Sigmoid colon (tissue), 7 donors: Measurements from ENCODE around the gene TRAF3IP1. TPM values are rescaled to one million over a fixed set of nuclear protein-coding genes. Genes with fewer than 3 reads are reported as not detected.

Experiments used
- DNase-seq: peaks from one replicate; pipeline ENCODE4 v3.0.0-alpha.2; 2019
- H3K27ac ChIP-seq, 4 donors: fragments of 200-600 bp; sonication (generic); one replicate each; pipeline ENCODE4 v1.5.1; 2016 to 2019; ENCODE audit warnings: mild to moderate bottlenecking in 1 of 4
- H3K27me3 ChIP-seq, 3 donors: fragments of 200-600 bp; sonication (generic); one replicate each; pipeline ENCODE4 v1.5.1; 2019; ENCODE audit warnings: mild to moderate bottlenecking in 1 of 3
- H3K36me3 ChIP-seq, 4 donors: fragments of 200-600 bp; sonication (generic); one replicate each; pipeline ENCODE4 v1.5.1; 2016 to 2019
- H3K4me1 ChIP-seq, 4 donors: fragments of 200-600 bp; sonication (generic); one replicate each; pipeline ENCODE4 v1.5.1; 2017 to 2019
- H3K4me3 ChIP-seq, 4 donors: fragments of 200-600 bp; sonication (generic); one replicate each; pipeline ENCODE4 v1.5.1; 2017 to 2019; ENCODE audit warnings: mild to moderate bottlenecking in 2 of 4, moderate library complexity in 1 of 4
- H3K9me3 ChIP-seq, 4 donors: fragments of 200-600 bp in 3 of 4; sonication (generic) in 3 of 4; one replicate each; pipeline versions ENCODE4 v1.5.1 to v1.6.1; 2013 to 2019
- CTCF ChIP-seq, 4 experiments: fragments of 450-650 bp in 3 of 4; fragments of 200-600 bp in 1 of 4; IDR thresholded peaks; one replicate each; pipeline ENCODE4 v1.5.1; 2016 to 2019; ENCODE audit warnings: antibody characterized with exemption in 4 of 4, mild to moderate bottlenecking in 3 of 4, moderate library complexity in 2 of 4
- EP300 ChIP-seq, 4 donors: sonication (generic); formaldehyde crosslinking; IDR thresholded peaks; one replicate each; pipeline ENCODE4 v1.6.1; 2017; ENCODE audit warnings: antibody characterized with exemption in 4 of 4
- POLR2A ChIP-seq, 2 donors: fragments of 450-650 bp; IDR thresholded peaks; one replicate each; pipeline ENCODE4 v1.6.1; 2016; ENCODE audit warnings: antibody characterized with exemption in 2 of 2, mild to moderate bottlenecking in 2 of 2, moderate library complexity in 2 of 2
- POLR2AphosphoS5 ChIP-seq, 4 donors: sonication (generic); formaldehyde crosslinking; IDR thresholded peaks; one replicate each; pipeline ENCODE4 v1.6.1; 2017; ENCODE audit warnings: antibody characterized with exemption in 4 of 4
- WGBS, 2 donors: extraction: QIAGEN DNeasy Blood & Tissue Kit; methylation state at CpG; one replicate each; pipeline ENCODE4 v1.1.7; 2013; 5-methylcytosine and 5-hydroxymethylcytosine counted together
- intact Hi-C: fragments of 100-400 bp; cut with DNase I; formaldehyde crosslinking; loops from one replicate; pipeline ENCODE4 v1.15.1; 2023
- polyA plus RNA-seq, 3 donors: library from polyadenylated mRNA; stranded (reverse); fragments of 200-250 nt; gene quantifications; one replicate each; pipeline ENCODE4 v1.2.3, GENCODE V29; 2013
- total RNA-seq, 4 donors: library from RNA; depleted of rRNA; stranded (reverse); fragments of >200 nt; gene quantifications; one replicate each; pipeline ENCODE4 v1.1.0, GENCODE V29; 2016
- donor health status: healthy with polysubstance abuse.
- donor health status: Bipolar disorder and iron deficiency.
- donor health status: healthy.

Gene TRAF3IP1
- total and polyA plus RNA-seq, 7 donors: 6.9 to 20.8 (median 17.5) TPM

GRCh38 chr2:238423561-238424312 is 103.4 kb downstream of the TRAF3IP1 start:
- H3K36me3 ChIP-seq: no peaks in the 10 kb centered on the region
- H3K27ac ChIP-seq: no peak overlapping the region
- no peak overlapping the region for H3K4me3 ChIP-seq
- peaks cover 0 to 26% (median 21%) of the 10 kb centered on the region in 4 donors for H3K4me1 ChIP-seq
- no peaks in the 10 kb centered on the region for H3K9me3 ChIP-seq
- no peaks in the 10 kb centered on the region for H3K27me3 ChIP-seq
- no peak for DNase-seq
- intact Hi-C loops: no loop called here
- TF ChIP-seq EP300 (IDR thresholded peaks at IDR 0.05) (no peak), CTCF (IDR thresholded peaks at IDR 0.05) (no peak), POLR2AphosphoS5 (IDR thresholded peaks at IDR 0.05) (no peak), POLR2A (IDR thresholded peaks at IDR 0.05) (no peak)
- WGBS, 2 donors: 90 to 91% methylated on average over 9 of the region's 9 CpGs

GRCh38 chr2:238424313-238424700 is 104.0 kb downstream of the TRAF3IP1 start:
- WGBS, 2 donors: 87 to 93% methylated on average over 3 of the region's 3 CpGs
- TF ChIP-seq EP300 (IDR thresholded peaks at IDR 0.05) (no peak), POLR2A (IDR thresholded peaks at IDR 0.05) (no peak), CTCF (IDR thresholded peaks at IDR 0.05) (no peak), POLR2AphosphoS5 (IDR thresholded peaks at IDR 0.05) (no peak)
- Histone ChIP-seq H3K36me3 (no peaks in the 10 kb centered on the region), H3K27ac (no peak overlapping the region), H3K4me1 (peaks cover 0 to 30% (median 25%) of the 10 kb centered on the region in 4 donors), H3K4me3 (no peak overlapping the region), H3K27me3 (no peaks in the 10 kb centered on the region), H3K9me3 (no peaks in the 10 kb centered on the region)
- intact Hi-C loops: no loop called here
- no peak for DNase-seq

GRCh38 chr2:238425505-238425978 is 105.2 kb downstream of the TRAF3IP1 start:
- Histone ChIP-seq H3K4me3 (peak overlapping the region in 3 of 4 donors; percentile 76 to 90 (median 88)), H3K4me1 (peaks cover 0 to 30% (median 26%) of the 10 kb centered on the region in 4 donors), H3K27ac (peak overlapping the region; percentile 84 to 91 (median 88)), H3K9me3 (no peaks in the 10 kb centered on the region), H3K36me3 (peaks cover 0 to 4% (median 0%) of the 10 kb centered on the region in 4 donors), H3K27me3 (no peaks in the 10 kb centered on the region)
- WGBS, 2 donors: 28 to 80% methylated on average over 16 of the region's 16 CpGs
- no peak for TF ChIP-seq POLR2A (IDR thresholded peaks at IDR 0.05)
- no peak for TF ChIP-seq POLR2AphosphoS5 (IDR thresholded peaks at IDR 0.05)
- no peak for TF ChIP-seq EP300 (IDR thresholded peaks at IDR 0.05)
- TF ChIP-seq CTCF (IDR thresholded peaks at IDR 0.05): no peak
- no peak for DNase-seq
- intact Hi-C loops: loop anchor here (5.0 kb wide), 2 partner anchors 138 to 177 kb away; partner anchors contain the start of gene PER2

- 3 to 15% methylated on average over 24 of the region's 24 CpGs for WGBS, 2 donors
Observed at GRCh38 chr2:238425979-238426567, 105.8 kb downstream of the TRAF3IP1 start.

More at GRCh38 chr2:238425979-238426567, 105.8 kb downstream of the TRAF3IP1 start:
- Histone ChIP-seq H3K27me3 (no peaks in the 10 kb centered on the region), H3K4me1 (peaks cover 0 to 30% (median 26%) of the 10 kb centered on the region in 4 donors), H3K9me3 (no peaks in the 10 kb centered on the region), H3K4me3 (peak overlapping the region; percentile 67 to 90 (median 82)), H3K36me3 (peaks cover 0 to 4% (median 0%) of the 10 kb centered on the region in 4 donors), H3K27ac (peak overlapping the region; percentile 84 to 91 (median 88))
- TF ChIP-seq CTCF (IDR thresholded peaks at IDR 0.05) (no peak), EP300 (IDR thresholded peaks at IDR 0.05) (no peak), POLR2AphosphoS5 (IDR thresholded peaks at IDR 0.05) (no peak), POLR2A (IDR thresholded peaks at IDR 0.05) (no peak)
- no peak for DNase-seq
- intact Hi-C loops: loop anchor here (5.0 kb wide), 2 partner anchors 139 to 176 kb away; partner anchors contain the start of gene PER2
